Prostate gland (tissue), 2 donors: Measurements from ENCODE around the gene CTNNA2. TPM values are rescaled to one million over a fixed set of nuclear protein-coding genes. Genes with fewer than 3 reads are reported as not detected.

Experiments used
- DNase-seq: peaks from one replicate; pipeline ENCODE4 v3.0.0-alpha.2; 2019; ENCODE audit warnings: low spot score
- H3K27ac ChIP-seq, 2 donors: fragments of 200-600 bp; sonication (generic); 2 replicates each; pipeline ENCODE4 v1.5.1; 2017 to 2019
- H3K27me3 ChIP-seq: fragments of 200-600 bp; sonication (generic); replicated peaks from 2 replicates; pipeline ENCODE4 v1.5.1; 2019; ENCODE audit not compliant: insufficient read depth
- H3K36me3 ChIP-seq, 2 donors: fragments of 200-600 bp; sonication (generic); 1 replicate in 1 of 2; 2 replicates in 1 of 2; pipeline versions ENCODE4 v1.5.1 to v1.8.1; 2017 to 2019
- H3K4me1 ChIP-seq: fragments of 200-600 bp; sonication (generic); replicated peaks from 2 replicates; pipeline ENCODE4 v1.5.1; 2019
- H3K4me3 ChIP-seq, 2 donors: fragments of 200-600 bp; sonication (generic); 2 replicates each; pipeline ENCODE4 v1.5.1; 2017 to 2019
- H3K9me3 ChIP-seq: fragments of 200-600 bp; sonication (generic); 2 replicates; pipeline ENCODE4 v1.5.1; 2017
- CTCF ChIP-seq, 4 experiments: fragments of 200-600 bp in 2 of 4; fragments of 450-650 bp in 2 of 4; sonication (generic) in 2 of 4; IDR thresholded peaks; 1 replicate in 3 of 4; 2 replicates in 1 of 4; pipeline ENCODE4 v1.5.1; 2016 to 2019; ENCODE audit warnings: antibody characterized with exemption in 4 of 4, mild to moderate bottlenecking in 2 of 4, moderate library complexity in 2 of 4
- POLR2A ChIP-seq: fragments of 450-650 bp; IDR thresholded peaks from one replicate; pipeline ENCODE4 v1.6.1; 2016; ENCODE audit warnings: antibody characterized with exemption, mild to moderate bottlenecking
- POLR2AphosphoS5 ChIP-seq: sonication (generic); formaldehyde crosslinking; IDR thresholded peaks from one replicate; pipeline ENCODE4 v1.6.1; 2017; ENCODE audit warnings: antibody characterized with exemption
- WGBS: methylation state at CpG from one replicate; pipeline ENCODE4 v1.1.5; 2018; 5-methylcytosine and 5-hydroxymethylcytosine counted together
- intact Hi-C: fragments of 100-400 bp; cut with DNase I; formaldehyde crosslinking; loops from one replicate; pipeline ENCODE4 v1.14.2; 2022
- total RNA-seq, 2 donors: library from RNA; depleted of rRNA; stranded (reverse); fragments of >200 nt; gene quantifications; one replicate each; pipeline ENCODE4 v1.1.0, GENCODE V29; 2016

Gene CTNNA2
- total RNA-seq, 2 donors from 2014 or later, result 24.3 TPM; not detected in 1

GRCh38 chr2:80348953-80349352 is 836.1 kb downstream of the CTNNA2 start:
- H3K4me1 ChIP-seq, result no peaks in the 10 kb centered on the region
- DNase-seq, result no peak
- H3K4me3 ChIP-seq, result no peak overlapping the region
- H3K27me3 ChIP-seq, result no peaks in the 10 kb centered on the region
- H3K27ac ChIP-seq, result no peak overlapping the region
- intact Hi-C loops, result no loop called here
- no peaks in the 10 kb centered on the region for H3K36me3 ChIP-seq
- no peaks in the 10 kb centered on the region for H3K9me3 ChIP-seq
- TF ChIP-seq POLR2A, result no peak

- TF ChIP-seq CTCF (IDR thresholded peaks at IDR 0.05) (no peak), POLR2AphosphoS5 (no peak), POLR2A (no peak)
- intact Hi-C loops, result no loop called here
- no peaks in the 10 kb centered on the region for H3K27me3 ChIP-seq
Measured at GRCh38 chr2:80351231-80351630, 838.4 kb downstream of the CTNNA2 start.

GRCh38 chr2:80354858-80355257 is 842.0 kb downstream of the CTNNA2 start:
- WGBS, result 81% methylated on average over 1 of the region's 1 CpG
- H3K9me3 ChIP-seq, result no peaks in the 10 kb centered on the region
- no peaks in the 10 kb centered on the region for H3K36me3 ChIP-seq
- no peak overlapping the region for H3K27ac ChIP-seq
- no peaks in the 10 kb centered on the region for H3K27me3 ChIP-seq
- H3K4me1 ChIP-seq, result no peaks in the 10 kb centered on the region
- intact Hi-C loops, result no loop called here
- DNase-seq, result no peak
- no peak overlapping the region for H3K4me3 ChIP-seq
- no peak for TF ChIP-seq CTCF (IDR thresholded peaks at IDR 0.05)
- no peak for TF ChIP-seq POLR2AphosphoS5
- TF ChIP-seq POLR2A, result no peak

More at GRCh38 chr2:80351231-80351630, 838.4 kb downstream of the CTNNA2 start:
- no peak overlapping the region for H3K4me3 ChIP-seq
- no peak for DNase-seq
- no peaks in the 10 kb centered on the region for H3K9me3 ChIP-seq
- H3K27ac ChIP-seq, result no peak overlapping the region
- 89% methylated on average over 3 of the region's 3 CpGs for WGBS
- H3K36me3 ChIP-seq, result no peaks in the 10 kb centered on the region
- no peaks in the 10 kb centered on the region for H3K4me1 ChIP-seq

- Histone ChIP-seq H3K27me3 (no peaks in the 10 kb centered on the region), H3K4me3 (no peak overlapping the region), H3K27ac (no peak overlapping the region), H3K4me1 (no peaks in the 10 kb centered on the region), H3K36me3 (no peaks in the 10 kb centered on the region), H3K9me3 (no peaks in the 10 kb centered on the region)
- intact Hi-C loops, result no loop called here
- DNase-seq, result no peak
- TF ChIP-seq POLR2AphosphoS5, result no peak
- TF ChIP-seq POLR2A, result no peak
- no peak for TF ChIP-seq CTCF (IDR thresholded peaks at IDR 0.05)
Measured at GRCh38 chr2:80361904-80362303, 849.1 kb downstream of the CTNNA2 start.

GRCh38 chr2:80363330-80363729 is 850.5 kb downstream of the CTNNA2 start:
- Histone ChIP-seq H3K4me3 (no peak overlapping the region), H3K4me1 (no peaks in the 10 kb centered on the region), H3K27me3 (no peaks in the 10 kb centered on the region), H3K27ac (no peak overlapping the region), H3K36me3 (no peaks in the 10 kb centered on the region), H3K9me3 (no peaks in the 10 kb centered on the region)
- DNase-seq, result no peak
- TF ChIP-seq CTCF (IDR thresholded peaks at IDR 0.05) (no peak), POLR2AphosphoS5 (no peak), POLR2A (no peak)
- WGBS, result 61% methylated on average over 5 of the region's 5 CpGs
- intact Hi-C loops, result no loop called here
